Inflammatory macrophage treated with lipopolysaccharide for 1 hour (primary cell): ENCODE measurements around the gene PPA2.
"Not testable (repeated sequence)": the region's sequence is repeated elsewhere in the genome, so short reads cannot be mapped to it uniquely, and the experiment has no call there.

Experiments
- DNase-seq, 2 donors: peaks; one replicate each; pipeline ENCODE4 v3.0.0-alpha.2; 2020 to 2022

The PPA2 gene

DNA sequence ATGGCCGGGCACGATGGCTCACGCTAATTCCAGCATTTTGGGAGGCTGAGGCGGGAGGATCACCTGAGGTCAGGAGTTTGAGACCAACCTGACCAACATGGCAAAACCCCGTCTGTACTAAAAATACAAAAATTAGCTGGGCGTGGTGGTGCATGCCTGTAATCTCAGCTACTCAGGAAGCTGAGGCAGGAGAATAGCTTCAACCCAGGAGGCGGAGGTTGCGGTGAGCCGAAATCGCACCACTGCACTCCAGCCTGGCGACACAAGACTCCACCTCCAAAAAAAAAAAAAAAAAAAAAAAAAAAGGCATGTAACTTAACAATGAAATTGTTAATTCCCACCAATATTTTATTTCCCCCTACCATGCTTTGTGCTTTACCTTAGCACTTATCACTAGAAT is 15.3 kb downstream of the PPA2 start:
- not testable (repeated sequence) for DNase-seq

DNA sequence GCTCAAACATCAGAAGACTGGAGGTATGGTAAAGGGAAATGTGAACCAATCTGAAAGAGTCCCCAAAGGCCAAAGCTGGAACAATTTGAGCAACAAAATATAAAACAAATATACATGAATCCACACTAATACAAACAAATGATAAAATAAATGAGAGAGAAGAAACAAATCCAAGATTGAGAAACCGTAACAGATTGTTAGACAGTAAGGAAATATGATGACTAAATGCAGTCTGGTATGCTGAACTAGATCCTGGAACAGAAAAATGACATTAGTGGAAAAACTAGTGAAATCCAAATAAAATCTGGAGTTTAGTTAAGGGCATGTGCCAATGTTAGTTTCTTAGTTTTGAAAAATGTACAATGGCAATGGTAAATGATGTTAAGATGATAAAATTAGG is 15.9 kb downstream of the PPA2 start:
- DNase-seq = no peak

DNA sequence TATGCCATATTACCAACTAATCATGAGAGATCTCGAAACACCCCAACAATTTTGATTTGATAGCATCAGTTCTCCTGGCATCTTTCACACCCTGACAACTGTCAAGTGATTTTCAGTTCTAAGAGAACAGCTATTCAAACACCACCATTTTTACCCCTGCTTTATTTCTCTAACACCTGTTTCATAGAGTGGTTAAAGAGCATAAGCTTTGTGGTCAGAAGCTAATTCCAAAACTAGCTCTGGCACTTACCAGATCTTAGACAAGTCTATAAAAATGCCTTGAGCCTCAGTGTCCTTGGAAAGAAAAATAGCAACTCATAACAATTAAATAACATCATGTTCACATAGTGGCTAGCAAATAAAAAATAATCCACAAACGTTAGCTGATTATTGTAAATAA is 17.9 kb downstream of the PPA2 start:
- DNase-seq = no peak

DNA sequence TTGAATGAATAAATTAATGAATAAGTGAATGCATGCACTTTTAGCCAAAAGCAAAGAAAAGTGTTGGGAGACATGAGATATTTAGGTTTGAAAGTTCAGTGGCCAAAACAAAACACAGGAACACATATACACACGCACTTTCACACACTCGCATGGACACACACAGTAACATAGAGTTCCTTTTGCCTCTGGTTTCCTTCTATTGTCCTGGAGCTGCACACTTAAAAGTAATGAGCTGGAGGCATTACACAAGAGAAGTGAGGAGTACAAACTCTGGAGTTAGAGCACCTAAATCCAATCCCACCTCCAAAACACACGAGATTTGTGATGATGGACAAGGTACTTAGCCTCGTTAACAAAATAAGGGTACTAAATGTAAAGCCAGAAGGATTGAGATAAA is 18.7 kb downstream of the PPA2 start:
- no peak for DNase-seq

DNA sequence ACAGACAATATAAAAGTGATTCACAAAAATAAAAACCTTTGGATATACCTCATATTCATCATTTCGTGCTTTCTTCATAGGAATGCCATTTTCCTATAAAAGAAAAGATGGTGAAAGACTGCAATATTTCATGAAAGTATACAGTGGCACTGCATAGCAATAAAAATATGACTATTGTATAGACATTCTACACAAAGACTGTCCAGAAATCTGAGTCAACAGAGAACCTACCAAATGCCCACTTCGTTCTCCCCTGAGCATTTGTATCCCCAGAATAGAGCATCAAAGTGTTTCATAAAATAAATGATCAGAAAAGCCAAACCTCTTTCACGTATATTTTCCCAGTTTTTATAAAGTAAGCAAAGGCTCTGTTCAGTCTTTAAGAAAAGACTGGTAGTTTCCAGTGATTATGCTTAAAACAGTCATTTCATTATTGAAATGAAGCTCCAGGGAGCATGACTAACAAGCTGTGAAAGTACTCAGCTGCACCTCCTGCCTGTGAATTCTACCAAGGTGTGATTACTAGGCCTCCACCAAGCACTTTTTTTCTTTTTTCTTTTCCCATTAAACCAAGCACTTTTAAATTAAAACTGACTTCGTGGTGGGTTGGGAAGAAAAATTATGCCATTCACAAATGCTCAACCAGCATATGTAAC is 20.2 kb downstream of the PPA2 start:
- DNase-seq = no peak

DNA sequence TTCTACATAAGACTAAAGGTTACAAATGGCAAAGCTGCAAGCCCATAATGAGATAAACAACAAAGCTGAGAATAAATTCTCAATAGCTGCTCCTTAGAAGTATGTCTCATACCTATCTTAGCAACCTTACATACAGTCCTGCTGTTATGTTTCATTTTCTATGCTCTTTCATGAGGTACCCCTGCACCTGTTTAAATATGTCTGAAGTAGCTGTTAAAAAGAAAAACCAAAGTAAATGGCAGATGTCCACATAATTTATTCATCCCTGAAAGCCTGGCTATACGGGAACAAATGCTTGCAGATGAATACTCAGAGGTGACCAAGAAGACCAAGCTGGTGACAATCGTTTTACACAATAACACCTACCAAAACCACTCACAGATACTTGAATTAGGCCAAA is 22.5 kb downstream of the PPA2 start:
- DNase-seq = no peak

DNA sequence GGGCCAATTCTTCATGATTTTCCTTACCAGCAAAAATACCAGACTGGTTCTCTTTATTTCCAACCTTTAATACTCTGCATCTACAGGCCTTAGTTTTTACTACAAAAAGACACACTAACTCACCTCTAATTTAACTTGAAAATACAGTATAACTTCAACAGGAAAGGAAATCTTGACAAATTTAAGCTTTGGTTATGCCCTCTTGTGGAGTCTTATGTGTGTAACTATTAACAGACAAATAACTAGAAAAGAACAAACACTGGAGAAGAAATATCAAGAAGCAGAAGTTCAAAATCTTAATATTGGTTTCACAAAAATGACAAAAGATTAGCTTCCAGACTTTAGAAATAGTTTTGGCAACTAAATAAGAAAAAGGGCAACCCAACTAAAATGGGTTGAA is 33.0 kb downstream of the PPA2 start:
- DNase-seq = no peak

DNA sequence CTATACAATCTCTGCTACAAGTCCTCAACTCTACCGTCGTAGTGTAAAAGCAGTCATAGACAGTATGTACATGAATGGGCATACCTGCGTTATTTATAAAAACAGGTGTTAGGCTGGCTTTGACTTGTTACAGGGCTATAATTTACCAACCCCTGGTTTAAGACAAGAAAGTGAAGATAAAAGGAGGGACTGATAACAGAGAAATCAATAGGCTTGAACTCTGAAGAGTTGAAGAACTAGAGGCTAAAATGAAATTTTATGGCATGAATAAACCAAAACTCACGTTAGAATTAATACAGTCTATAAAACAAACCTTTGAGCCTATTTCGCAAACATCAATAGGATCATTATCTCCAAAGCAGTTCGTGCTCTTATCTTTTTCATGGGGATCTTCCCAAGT is 36.2 kb downstream of the PPA2 start:
- DNase-seq = no peak

DNA sequence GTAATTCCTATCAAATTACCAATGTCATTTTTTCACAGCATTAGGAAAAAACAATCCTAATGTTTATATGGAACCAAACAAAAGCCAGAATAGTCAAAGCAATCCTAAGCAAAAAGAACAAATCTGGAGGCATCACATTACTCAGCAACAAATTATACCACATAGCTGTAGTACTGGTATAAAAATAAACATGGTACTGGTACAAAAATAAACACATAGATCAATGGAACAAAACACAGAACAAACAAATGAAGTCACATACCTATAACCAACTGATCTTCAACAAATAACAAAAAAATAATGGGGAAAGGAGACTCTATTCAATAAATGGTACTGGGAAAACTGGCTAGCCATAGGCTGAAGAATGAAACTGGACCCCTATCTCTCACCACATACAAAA is 37.4 kb downstream of the PPA2 start:
- DNase-seq = no peak

DNA sequence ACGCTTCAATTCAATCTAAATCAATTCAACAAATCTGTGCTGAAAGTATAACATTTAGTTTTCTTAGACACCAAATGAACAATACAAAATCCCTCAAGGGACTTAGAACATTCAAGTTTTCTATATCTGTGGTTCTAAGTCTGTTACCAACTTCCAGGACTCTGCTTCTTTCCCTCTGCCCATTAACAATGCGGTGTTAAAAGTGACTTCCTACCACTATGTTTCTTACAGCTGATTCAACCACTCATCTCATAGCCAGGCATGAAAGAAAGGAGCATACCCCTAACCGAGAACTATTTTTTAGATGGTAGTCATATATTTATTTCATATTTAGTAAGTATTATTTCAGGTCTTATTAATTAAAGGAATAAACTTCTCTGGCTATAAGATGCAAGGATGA is 38.9 kb downstream of the PPA2 start:
- DNase-seq = no peak

DNA sequence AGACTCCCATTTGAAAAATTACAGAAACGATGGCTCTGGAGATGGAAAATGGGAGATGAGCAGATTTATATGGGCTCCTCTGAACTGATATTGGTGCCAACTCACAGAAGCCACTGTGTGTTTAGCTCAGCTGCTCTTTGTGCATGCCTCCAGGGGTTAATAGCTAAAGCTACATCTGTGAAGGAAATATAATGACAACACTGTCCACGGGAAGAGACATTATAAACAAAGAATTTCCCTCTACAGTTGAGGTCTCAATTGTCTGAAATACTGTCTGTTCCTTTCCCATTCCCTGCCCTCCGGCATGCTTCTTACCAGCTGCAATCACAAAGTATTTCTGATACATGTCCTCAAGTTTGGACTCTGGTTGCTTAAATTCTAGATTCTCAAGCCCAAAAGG is 40.4 kb downstream of the PPA2 start:
- no peak for DNase-seq

DNA sequence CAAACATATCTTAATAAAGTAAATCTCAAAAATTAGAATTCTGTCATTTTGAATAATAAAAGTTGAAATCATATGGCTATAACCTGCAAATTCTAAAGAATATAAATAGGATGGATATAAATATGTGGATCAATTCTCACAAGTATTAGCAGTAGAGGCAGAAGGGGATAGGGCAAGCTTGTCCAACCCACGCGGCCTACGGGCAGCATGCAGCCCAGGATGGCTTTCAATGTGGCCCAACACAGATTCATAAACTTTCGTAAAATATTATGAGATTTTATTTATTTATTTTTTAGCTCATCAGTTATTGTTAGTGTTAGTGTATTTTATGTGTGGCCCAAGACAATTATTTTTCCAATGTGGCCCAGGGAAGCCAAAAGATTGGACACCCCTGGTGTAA is 41.4 kb downstream of the PPA2 start:
- no peak for DNase-seq

DNA sequence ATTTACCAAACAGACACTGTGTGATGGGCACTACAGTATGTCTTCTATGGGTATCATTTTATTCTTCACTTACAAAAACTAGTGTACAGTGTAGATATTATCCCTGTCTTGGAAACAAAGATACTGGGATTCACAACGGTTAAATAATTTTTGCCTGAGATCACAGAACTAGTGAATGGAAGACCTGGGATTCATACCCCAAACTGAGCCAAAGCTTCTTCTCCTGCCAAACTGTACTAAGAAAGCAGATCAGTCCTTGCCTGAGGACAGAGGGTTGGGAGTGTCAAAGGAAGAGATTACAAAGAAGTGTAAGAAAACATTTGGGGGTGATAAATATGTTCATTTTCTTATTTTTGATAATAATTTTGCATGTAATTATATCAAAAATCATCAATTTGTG is 43.1 kb downstream of the PPA2 start:
- DNase-seq = no peak

DNA sequence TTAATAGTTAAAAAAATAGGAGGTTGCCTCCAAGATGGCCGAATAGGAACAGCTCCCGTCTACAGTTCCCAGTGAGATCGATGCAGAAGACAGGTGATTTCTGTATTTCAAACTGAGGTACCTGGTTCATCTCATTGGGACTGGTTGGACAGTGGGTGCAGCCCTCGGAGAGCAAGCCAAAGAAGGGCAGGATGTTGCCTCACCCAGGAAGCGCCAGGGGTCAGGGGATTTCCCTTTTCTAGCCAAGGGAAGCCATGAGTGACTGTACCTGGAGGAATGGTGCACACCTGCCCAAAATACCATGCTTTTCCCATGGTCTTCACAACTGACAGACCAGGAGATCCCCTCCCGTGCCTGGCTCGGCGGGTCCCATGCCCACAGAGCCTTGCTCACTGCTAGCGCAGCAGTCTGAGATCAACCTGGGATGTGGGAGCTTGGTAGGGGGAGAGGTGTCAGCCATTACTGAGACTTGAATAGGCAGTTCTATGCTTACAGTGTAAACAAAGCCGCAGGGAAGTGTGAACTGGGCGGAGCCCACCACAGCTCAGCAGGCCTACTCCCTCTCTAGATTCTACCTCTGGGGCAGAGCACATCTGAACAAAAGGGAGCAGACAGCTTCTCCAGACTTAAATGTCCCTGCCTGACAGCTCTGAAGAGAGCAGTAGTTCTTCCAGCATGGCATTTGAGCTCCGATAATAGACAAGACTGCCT is 47.5 kb downstream of the PPA2 start:
- no peak for DNase-seq

DNA sequence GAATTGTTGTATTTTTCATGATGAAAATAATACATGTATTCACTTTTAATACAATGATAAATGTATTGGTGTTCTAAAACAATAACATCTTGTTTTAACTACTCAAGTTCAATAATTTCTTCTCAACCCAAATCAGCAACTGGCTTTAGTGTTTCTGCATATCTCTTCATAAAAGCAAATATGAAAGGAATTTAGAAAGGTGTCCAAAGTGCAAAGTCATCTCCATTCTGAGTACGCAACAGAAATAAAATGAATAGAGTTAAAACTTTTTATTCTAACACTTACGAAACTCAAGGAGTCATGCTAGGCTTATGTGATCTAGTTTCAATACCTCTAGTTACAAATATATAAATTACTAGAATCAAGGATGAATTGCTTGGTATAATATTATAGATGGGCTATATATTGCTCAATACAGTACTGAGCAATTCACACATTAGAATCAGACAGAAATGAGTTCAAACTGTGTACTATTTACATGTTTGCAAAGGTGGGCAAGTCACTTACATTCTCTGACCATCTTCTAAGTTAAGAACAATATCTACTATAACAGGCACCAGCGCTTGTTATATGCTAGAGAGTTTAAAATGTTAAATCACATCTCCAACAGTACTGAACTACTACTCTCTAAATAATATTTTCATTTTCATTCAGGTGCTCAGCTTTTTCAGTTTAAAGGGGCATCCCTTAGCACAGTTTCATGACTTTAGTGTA is 51.5 kb downstream of the PPA2 start:
- no peak for DNase-seq

DNA sequence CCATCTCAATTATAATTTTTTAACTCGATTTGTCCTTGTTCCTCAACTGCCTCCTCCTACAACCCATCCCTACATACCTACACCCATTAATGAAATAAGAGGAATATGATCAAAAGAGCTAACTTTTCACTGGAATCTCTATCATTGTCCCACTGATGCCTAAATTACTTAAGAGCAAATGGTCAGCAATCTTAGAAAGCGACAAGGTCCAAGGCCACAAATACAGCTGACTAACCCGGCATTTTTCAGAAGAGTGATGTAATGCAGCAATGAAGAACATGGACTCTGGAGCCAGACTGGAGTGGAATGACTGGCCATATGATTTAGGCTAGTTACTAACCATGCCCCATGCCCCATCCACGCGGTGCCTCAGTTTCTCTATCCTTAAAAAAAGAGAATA is 56.2 kb downstream of the PPA2 start:
- DNase-seq = no peak

DNA sequence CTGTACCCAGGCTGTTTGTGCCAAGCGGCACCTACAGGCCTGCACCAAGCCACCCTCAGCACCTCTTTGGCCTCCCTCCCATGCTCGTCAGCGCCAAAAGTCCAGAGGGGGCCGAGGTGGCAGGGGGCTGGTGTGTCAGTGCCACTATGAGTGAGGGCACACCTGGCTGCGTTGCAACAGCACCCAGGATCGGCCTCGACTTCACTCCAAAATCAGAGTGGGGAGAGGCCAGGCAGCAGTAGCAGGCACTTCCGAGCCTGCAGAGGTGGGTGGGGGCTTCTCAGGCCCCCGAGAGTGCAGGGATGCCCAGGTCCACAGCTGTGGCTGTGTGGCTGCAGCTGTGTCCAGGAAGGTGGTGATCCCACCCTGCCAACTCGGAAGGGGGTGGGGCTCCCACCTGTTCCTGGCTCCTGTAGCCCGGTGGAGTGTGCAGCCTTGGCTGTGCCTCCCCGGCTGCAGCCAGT is 58.5 kb downstream of the PPA2 start:
- no peak for DNase-seq

DNA sequence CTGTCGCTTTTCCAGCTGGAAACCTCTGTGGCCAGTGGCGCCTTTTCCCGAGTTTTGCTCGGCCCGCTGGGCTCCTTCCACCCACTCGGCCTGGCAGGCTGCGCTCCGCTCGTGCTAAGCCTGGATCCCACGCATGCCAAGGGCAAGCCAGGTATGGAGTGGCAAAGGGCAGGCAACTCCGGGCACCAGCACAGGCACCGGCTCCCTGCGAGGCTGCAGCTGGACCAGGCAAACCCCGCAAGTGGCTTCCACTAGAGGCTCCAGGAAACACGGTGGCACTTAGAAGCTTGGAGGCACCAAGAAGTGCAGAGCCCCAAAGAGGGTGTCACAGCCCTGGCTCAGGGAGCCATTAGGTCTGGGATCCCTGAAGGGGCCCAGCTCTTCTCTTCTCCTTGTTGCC is 59.5 kb downstream of the PPA2 start:
- DNase-seq = no peak

DNA sequence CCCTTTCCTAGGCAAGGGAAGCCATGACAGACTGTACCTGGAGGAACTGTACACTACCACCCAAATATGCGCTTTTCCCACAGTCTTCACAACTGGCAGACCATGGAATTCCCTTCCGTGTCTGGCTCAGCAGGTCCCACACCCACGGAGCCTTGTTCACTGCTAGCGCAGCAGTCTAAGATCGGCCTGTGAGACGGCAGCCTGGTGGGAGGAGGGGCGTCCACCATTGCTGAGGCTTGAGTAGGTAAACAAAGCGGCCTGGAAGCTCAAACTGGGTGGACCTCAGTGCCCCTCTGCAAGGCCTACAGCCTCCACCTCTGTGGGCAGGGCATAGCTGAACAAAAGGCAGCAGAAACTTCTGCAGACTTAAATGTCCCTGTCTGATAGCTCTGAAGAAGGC is 64.7 kb downstream of the PPA2 start:
- not testable (repeated sequence) for DNase-seq

DNA sequence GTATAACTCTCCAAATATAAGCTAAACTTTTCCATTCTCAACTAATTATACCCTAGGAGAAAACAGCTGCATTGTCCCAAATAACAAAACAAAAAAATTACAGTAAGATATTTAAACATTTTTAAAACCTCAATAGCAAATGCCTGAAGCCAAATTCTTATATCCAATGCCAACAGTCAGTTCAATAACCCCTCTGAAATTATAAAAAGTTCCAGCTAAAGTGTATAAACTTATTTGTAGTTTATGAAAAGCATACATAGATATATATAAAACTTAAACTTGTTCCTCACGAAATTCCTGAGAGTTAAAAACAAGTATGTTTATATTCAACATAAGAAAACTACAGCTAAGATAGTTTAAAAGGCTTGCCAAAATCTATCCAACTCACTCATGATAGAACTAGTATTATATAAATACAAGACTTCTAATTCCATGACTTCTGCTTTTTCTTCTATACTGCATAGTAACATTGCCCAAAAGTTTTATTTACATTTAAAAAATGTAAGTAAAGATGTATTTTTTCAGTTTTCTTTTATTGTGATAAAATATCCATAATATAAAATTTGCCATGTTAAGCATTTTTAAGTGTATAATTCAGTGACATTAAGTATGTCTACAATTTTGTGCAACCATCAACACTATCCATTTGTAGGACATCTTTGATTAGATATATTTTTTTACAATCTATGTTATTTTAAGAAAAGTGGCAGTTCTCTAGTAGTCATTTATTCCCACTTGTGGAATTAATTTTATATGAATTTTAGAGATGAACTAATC is 72.8 kb downstream of the PPA2 start:
- DNase-seq = no peak

DNA sequence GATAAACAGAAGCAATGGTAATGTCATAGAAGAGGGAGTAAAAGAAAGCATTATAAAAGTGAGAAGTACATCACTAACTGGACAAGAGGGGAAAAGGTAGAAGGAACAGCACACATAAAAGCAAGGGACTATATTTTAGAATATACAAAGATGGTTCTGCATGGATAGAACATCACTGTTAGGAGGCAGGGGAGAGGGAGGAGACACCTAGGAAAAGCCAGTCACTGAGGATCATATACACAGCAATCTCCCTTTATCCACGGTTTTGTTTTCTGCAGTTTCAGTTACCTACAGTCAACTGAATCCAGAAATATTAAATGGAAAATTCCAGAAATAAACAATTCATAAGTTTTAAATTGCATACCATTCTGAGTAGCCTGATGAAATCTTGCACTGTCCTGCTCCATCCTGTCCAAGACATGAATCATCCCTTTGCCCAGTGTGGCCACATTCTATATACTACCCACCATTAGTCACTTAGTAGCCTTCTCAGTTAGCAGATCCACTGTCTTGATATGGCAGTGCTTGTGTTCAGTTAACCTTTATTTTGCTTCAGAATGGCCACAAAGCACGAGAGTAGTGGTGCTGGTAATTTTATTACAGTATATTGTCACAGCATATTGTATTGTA is 74.2 kb downstream of the PPA2 start:
- no peak for DNase-seq

DNA sequence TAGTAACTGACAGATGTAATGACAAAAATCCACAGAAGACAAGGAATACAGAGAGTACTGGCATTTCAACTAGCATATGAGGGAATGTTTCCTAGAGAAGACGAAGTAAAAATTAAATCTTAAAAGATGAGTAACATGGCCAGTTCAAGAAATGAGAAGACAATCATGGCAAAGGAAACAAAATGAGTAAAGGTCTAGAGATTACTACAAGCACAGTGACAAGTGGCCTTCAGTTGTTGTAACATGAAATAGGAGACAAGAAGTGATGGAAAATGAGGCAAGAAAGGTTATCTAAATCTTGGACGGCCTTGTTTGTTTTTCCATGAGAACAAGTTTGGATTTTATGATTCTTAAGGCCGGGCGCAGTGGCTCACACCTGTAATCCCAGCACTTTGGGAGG is 81.0 kb downstream of the PPA2 start:
- DNase-seq = no peak

DNA sequence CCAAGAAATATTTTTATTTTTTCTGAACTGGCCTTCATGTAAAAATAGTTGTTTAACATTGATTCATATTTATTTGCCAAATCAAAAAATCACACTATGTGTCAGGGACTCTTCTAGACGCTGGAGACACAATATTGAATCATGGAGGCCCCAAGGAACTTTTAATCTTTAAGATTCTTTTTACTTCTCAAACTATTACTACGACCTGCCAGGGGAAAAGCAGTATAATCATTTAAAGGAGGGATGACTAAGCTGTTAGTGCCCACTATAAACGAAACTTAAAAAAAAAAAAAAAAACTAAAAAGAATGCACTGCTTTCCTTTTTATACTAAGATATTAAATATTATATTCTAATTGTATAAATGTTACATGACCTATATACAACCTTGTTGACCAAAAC is 84.7 kb downstream of the PPA2 start:
- no peak for DNase-seq
